ENCODE results near the gene ENPP6.

DNA sequence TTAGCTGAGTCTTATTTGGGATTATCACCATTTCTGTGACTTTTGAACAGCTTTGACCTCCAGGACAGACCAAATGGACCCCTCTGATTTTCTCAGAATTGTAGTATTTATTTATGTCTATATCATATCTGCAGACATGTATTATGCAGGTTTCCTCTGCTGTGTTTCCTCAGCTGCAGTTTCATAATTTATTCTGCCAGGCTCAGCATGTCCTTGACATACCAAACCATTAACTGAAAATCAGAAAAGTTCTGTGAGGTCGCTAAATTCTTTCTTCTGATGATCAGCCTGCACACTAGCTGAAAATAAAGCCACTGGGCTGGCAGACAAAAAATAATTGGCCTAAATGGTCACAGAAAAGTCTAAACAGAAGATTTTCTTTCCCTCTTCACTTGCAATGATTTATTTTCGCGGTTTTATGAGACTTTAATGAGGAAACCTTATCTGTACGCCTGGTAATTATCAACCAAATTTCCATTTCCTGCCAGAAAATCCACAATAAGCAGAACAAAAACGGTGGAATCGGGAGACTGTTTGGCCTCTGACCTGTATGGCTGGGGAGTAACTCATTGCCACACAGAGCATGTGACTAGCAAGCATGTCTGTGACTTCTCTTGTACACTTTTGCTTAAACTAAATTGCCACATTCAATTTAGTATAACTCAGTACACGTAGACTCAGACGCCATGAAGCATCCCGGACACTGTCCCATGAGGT is 150.9 kb downstream of the ENPP6 start:
- TF ChIP-seq EZH2 (IDR thresholded peaks at IDR 0.05) (no peak), POLR2AphosphoS5 (IDR thresholded peaks at IDR 0.05; ENCODE audit: borderline replicate concordance, low read depth, low read length) (no peak), FOXP2 (optimal IDR thresholded peaks at IDR 0.05; ENCODE audit: control extremely low read depth, extremely low read length, insufficient read depth) (no peak)

All from SK-N-MC (cell line).